GM12875 (cell line): ENCODE measurements around the gene CRIP2.
A peak's percentile ranks its signal among the peaks of the same experiment; 100 is the strongest.

Experiments
- H3K4me3 ChIP-seq: one replicate; pipeline ENCODE4 v1.5.1; 2011; ENCODE audit warnings: low read depth, low read length, control low read depth
- TF ChIP-seq, protein P1 (sequence below): IDR thresholded peaks from 2 replicates; pipeline ENCODE4 v1.5.1; 2011; ENCODE audit warnings: low read depth, mild to moderate bottlenecking, control low read depth, inconsistent platforms, low read length, moderate library complexity, borderline replicate concordance; ENCODE audit not compliant: insufficient read depth

Gene CRIP2

GRCh38 chr14:105473033-105473676 is 1.5 kb upstream of the CRIP2 start:
- TF ChIP-seq, protein P1, sequence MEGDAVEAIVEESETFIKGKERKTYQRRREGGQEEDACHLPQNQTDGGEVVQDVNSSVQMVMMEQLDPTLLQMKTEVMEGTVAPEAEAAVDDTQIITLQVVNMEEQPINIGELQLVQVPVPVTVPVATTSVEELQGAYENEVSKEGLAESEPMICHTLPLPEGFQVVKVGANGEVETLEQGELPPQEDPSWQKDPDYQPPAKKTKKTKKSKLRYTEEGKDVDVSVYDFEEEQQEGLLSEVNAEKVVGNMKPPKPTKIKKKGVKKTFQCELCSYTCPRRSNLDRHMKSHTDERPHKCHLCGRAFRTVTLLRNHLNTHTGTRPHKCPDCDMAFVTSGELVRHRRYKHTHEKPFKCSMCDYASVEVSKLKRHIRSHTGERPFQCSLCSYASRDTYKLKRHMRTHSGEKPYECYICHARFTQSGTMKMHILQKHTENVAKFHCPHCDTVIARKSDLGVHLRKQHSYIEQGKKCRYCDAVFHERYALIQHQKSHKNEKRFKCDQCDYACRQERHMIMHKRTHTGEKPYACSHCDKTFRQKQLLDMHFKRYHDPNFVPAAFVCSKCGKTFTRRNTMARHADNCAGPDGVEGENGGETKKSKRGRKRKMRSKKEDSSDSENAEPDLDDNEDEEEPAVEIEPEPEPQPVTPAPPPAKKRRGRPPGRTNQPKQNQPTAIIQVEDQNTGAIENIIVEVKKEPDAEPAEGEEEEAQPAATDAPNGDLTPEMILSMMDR = no peak
- no peak overlapping the region for H3K4me3 ChIP-seq

- TF ChIP-seq, protein P1 = no peak
- peak overlapping the region; percentile 44 for H3K4me3 ChIP-seq
Observed at GRCh38 chr14:105473677-105474482, 741 bp upstream of the CRIP2 start.

- H3K4me3 ChIP-seq = no peak overlapping the region
- TF ChIP-seq, protein P1 = no peak
Observed at GRCh38 chr14:105475269-105476096, 862 bp downstream of the CRIP2 start.

DNA sequence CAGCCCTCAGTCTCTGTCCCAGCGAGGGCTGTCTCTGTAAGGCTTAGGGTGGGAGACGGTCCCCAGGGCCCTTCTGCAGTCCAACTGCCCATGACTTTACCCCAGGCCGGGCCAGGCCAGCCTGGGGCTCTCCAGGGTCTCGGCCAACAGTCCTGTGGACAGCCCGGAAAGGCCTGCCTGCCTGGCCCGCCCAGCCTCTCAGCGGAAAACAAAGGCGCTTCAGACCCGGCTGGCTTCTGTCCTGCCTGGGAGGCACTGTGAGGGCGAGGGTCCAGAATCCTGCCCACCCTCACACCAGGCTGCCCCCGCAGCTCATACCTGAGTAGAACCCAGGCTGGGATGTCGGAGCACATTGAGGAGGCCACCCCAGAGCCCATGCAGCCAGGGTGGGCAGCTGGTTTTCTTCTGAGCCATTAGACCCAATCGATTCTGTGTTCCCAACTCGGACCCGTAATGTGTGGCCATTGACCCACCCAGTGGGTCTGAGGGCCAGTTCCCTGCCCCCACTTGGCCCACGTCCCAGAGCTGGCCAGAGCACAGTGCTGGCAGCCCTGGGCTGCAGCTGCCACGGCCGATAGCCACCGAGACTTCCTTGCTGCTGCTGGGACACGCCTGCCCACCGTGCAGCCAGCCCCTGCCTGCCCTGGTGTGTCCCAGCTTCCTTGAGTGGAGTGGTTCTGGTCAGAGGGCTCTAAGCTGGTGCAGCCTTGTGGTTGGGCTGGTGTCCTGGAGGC is 1.6 kb downstream of the CRIP2 start:
- no peak overlapping the region for H3K4me3 ChIP-seq
- TF ChIP-seq, protein P1 = no peak

- TF ChIP-seq, protein P1 = no peak
- H3K4me3 ChIP-seq = no peak overlapping the region
Observed at GRCh38 chr14:105476831-105477659, 2.4 kb downstream of the CRIP2 start.
